Right ventricle myocardium inferior (tissue), 1 donor: ENCODE measurements around the gene TDRD12. TPM values are rescaled to one million over a fixed set of nuclear protein-coding genes. Genes with fewer than 3 reads are reported as not detected.
"Not testable (repeated sequence)": the region's sequence is repeated elsewhere in the genome, so short reads cannot be mapped to it uniquely, and the experiment has no call there.

ENCODE experiments used
- ATAC-seq: fragments of 200-7000 bp; cut with Tn5 transposase; one replicate; pipeline ENCODE4 v1.9.1; 2020; ENCODE audit warnings: mild to moderate bottlenecking, moderate library complexity
- DNase-seq: peaks from one replicate; pipeline ENCODE4 v3.0.0; 2021; ENCODE audit errors: missing footprints
- intact Hi-C: fragments of 100-400 bp; cut with DNase I; formaldehyde crosslinking; loops from one replicate; pipeline ENCODE4 v1.11.0; 2022
- total RNA-seq: library from RNA; stranded (reverse); fragmentation: NEBNext Ultra II Directional; extraction: Animal tissue kit (Norgen Biotek cat#: 25700); gene quantifications from one replicate; pipeline ENCODE4 v1.2.1, GENCODE V29; 2021
- donor health status: DM: no; HTN: yes; CAD: no; lungs with severe emphysema.

Gene TDRD12
- total RNA-seq, 1 donor from 2014 or later, result not detected

DNA sequence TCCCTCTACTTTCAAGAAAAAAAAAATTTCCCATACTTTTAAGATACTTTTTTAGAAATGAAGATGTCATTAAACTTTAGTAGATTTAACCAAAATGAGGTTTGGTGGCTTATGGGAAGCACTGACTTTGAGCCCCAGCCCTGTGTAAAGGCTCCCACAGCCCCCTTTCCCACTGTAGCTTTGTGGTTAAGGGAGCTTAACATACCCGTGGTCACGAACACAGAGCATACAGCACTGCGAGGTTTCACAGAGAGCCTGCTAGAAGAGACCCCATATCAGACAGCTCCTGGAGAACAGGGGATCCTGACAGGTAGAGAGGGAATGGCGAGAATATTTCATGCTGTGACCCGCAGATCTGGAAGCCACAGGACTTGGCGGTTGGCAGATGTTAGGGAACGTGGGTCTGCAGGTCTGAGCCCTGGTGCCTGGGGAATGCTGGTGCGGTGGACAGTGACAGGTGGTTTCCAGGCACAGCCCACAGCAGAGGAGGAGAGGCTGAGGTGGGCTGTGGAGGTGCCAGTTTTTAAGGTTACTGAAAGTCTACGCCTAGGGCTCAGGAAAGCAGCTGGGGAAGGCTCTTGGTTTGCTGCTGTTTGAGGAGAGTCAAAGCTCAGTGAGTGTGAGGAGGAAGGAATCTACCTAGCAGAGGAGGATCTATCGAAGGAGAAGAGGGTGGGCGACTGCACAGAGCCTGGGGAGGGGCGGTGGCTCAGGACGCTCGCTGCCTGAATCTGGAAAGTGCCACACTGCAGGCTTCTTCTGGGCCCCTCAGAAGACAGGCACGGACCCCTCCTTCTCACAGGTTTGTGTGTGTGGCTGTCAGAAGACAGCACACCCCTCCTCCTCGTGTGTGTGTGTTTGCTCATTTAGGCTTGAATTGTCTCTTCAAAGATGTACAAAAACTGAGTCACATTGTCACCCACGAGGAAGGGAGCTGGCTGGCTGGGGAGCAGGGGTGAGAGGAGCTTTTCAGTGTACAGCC is 100.1 kb downstream of the TDRD12 start:
- intact Hi-C loops, result no loop called here
- ATAC-seq (no peak), DNase-seq (no peak)

DNA sequence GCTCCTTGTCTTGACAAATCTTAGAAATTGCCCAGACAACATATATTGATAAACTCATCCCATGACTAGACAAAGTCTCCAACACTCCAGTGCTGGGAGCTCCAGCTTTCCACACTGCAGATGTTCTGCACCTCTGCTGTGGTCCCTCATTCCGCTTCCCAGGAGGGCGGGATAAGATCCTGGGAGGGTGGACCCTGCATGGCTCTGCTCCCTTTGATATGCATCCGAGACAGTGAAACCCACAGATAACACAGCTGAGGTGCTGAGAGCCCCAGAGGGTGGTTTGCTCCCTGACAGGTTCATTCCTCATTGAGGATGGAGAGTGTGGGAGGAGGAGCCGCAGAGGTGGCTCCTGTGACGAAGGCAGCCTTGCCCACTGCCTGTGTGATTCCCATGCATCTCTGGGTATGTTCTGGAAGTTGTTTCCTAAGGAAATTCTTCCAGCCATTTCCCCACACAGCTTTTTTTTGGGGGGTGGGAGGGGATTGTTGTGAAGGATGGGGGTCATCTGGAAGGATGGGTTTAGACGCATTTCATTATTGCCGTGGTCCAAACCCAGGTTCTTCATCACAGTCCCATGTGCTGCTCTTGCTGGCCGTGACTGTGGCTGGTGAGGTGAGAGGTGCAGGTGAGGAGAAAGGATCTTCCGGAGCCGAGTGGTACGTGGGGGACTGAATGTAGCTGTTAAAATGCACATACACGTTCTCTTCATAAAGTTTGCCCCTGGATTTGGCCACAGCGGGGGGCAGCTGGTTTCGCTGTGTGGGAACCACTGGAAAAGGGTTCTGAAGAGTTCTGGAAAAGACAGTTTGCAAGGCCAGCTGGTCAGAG is 103.6 kb downstream of the TDRD12 start:
- ATAC-seq, result no peak
- DNase-seq, result no peak
- intact Hi-C loops, result no loop called here

DNA sequence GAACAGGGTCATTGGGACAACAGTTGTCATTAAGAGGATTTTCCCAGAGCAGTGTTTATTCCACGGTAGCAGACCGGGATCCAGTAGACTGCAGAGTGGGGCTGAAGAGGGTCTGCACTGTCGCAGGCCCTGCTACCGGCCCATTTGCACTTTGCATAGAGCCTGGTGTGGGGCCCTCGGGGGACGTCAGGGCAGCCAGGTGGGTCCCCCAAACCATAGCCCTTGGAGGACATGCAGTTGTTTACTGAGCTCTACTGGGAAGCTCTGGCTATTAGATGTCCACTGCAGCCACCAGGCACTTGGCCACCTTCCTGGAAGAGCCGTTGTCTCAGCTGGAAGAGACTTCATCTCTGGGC is 104.2 kb downstream of the TDRD12 start:
- no peak for ATAC-seq
- intact Hi-C loops, result no loop called here
- DNase-seq, result no peak

DNA sequence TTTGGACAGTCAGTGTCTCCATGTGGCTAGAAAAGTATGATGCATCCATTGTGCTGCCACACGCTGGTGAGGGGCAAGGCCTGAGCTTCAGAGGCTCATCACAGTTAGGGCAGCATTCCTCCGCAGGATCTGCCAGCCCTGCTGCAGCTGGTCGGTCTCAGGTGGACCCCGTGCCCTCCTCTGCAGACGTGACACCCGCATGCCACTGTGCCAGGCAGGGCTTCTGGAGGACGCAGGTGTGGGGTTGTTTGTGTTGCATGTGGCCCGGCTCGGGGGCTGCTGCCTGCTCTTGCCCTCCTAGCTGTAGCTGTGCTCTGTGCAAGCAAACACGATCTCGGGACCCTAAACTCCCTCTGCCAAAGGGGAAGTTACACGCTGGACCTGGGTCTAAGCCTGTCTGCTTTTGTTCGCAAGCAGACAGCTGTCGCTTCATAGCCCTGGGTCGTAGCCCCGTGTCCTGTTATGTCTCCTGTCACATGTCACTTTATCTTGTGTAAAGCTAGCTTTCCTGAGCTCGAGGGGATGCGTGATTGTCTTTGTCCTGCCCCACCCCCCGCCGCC is 104.7 kb downstream of the TDRD12 start:
- ATAC-seq (no peak), DNase-seq (no peak)
- intact Hi-C loops, result no loop called here

DNA sequence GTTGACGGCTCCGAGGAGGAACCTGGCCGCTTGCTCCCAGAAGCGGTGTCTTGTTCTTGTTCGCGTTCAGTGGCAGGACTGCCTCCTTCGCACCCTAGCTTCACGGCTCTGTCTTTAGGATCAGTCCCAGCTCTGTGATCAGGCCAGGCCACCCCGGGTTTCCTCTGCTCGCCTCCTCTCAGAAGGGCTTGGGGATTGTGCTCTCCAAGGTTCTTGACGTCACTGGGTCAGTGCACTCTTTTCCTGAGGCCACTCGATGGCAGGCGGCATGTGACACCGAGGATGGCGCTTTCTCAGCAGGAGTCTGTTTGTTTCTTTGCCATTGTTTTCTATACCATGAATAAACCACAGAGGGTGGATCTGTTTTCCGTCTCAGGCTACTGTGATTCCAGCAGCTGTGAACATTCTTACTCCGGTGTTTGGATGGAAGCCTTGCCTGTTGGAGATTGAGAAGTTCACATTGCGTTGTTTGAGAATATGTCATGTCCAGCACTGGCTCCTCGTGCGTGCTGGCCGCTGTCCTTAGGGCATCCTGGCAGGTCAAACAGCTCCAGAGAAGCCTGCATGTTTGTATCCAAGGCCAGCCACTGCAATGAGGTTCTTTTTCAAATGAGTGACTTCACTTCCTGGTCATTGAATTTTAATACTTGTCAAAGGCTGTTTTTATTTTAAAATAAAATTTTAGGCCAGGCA is 105.5 kb downstream of the TDRD12 start:
- intact Hi-C loops, result no loop called here
- ATAC-seq, result no peak
- no peak for DNase-seq

DNA sequence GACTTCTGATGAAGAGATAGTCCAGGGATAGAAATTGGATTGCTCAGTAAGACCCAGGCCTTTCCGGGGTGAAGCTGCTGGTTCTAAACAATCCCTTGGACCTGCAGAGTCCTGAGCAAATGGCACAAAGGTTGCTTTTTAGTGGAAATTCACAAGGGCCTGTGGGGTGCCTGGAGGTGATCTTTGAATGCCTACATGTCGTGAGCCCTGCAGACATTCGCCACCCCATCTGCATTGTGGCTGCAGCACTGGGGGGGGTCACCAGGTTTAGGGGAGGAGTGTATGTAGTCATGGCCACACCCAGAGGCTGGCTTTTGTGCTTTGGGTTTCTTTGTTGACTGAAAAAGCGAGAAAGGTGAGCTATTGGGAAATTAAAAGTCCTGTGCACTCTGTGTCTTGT is 108.6 kb downstream of the TDRD12 start:
- no peak for ATAC-seq
- intact Hi-C loops, result no loop called here

DNA sequence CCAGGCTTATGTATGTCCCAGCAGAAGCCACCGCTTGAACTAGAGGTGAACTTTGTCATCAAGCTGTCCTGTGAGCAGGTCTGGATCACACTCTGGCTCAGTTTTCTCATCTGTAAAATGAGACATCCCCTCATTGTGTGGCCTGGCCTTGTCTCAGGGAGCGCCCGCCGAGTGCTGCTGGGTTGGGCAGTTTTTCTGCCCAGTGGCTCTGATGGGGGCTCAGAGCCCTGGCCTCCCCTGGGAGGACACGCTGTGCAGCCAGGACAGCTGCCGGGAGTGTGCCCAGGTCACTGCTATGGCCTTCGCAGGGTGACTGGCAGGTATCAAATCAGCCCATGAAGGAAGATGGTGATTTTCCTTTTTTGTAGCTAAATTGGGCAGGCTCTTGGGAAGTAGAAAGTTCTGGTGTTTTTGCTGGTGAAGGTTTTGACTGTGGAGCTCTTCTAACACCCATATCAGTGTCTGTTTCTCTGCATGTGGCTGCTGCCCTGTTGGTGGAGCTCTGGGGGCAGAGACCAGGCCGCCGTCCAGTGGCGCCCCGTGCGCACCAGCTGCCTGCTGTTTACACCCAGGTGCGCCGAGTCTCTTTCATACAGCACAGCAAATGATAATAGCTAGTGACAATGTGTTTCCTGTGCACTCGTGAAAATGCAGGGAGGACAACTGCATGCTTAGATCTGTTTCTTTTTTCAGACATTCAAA is 109.2 kb downstream of the TDRD12 start:
- DNase-seq, result no peak
- intact Hi-C loops, result no loop called here
- ATAC-seq, result no peak

More for the DNA sequence above, 108.6 kb downstream of the TDRD12 start:
- no peak for DNase-seq

DNA sequence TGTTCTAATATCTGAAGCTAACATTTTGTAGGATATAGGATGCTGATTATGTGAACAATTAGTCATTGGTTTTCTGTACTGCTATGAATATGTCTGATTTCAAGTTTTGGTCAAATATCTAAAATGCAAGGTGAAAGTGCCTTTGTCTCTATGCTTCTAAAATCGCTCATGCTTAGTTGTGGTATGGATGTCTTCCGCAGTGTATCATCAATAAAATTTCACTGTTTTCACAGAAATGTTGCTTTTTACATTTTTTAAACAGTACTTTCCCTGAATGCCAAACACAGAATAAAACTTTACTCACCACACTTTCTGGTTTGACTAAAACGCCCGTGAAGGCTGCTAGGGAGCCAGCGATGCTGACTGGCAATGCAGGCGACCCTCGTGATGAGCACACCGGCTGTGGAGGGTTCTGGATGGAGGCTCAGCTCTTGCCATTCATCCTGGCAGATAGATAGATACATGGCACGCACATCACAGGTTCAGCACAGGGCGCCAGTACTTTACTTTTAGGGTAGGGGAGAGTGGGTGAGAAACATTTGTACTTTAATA is 109.9 kb downstream of the TDRD12 start:
- intact Hi-C loops, result no loop called here
- ATAC-seq, result no peak
- DNase-seq, result no peak

DNA sequence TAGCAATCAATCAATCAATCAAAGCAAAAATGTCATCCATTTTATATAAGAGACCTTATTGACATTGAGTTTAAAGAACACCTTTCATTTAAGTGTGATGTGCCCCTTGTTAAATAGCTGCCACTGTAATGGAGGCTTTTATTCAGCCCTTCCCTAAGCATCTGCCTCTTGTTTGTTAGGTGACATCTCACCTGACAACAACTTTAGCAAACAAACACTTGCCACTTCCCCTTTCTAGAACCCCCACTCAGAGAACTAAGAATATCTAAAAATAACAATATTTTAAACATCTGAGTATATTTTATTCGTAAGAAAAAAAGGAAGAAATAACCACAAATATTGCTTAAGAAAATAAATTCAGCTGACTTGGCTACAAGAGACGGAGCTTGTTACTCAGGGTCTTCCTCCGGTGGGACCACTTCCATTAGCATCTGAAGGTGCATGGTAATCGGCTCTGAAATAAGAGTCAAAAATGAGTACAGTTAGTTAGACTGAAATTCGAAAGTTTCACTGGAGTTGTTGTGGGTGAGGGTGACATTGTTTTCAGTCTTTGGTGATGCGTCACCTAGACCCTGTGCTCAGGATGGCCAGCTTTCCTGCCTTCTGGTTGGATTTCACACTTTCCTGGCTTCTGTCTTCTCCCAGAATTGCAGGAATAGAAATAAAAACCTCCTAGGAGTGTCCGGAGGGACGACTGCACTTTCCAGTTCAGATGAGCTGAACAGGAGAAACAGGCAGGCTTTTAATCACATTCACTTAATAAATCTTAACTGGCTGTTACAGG is 110.9 kb downstream of the TDRD12 start:
- ATAC-seq (no peak), DNase-seq (no peak)
- intact Hi-C loops, result no loop called here

DNA sequence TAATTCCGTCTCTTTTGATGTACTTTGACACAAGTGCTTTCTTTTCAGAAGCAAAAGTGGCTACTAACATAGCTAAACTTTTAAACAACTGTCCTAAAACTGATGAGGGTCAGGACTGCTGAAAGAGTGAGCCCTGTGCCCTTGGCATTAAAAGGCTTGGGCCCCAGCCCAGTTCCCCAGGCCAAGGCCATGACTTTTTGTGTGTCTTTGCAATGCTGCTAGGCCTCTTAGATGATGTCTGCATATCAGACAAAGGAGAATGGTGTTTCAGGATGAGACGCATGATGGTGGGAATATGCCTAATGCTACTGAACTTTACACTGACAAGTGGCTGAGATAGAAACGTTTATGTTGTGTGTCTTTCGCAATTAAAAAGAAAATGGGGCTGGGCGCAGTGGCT is 112.0 kb downstream of the TDRD12 start:
- DNase-seq, result no peak
- ATAC-seq, result no peak
- intact Hi-C loops, result no loop called here

DNA sequence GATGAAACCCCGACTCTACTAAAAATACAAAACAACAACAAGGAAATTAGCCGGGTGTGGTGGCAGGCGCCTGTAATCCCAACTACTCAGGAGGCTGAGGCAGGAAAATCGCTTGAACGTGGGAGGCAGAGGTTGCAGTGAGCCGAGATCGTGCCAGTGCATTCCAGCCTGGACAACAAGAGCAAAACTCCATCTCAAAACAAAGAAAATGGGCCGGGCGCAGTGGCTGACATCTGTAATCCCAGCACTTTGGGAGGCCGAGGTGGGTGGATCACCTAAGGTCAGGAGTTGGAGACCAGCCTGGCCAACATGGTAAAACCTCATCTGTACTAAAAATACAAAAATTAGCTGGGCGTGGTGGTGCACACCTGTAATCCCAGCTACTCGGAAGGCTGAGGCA is 112.5 kb downstream of the TDRD12 start:
- intact Hi-C loops, ATAC-seq, DNase-seq: not testable (repeated sequence)

DNA sequence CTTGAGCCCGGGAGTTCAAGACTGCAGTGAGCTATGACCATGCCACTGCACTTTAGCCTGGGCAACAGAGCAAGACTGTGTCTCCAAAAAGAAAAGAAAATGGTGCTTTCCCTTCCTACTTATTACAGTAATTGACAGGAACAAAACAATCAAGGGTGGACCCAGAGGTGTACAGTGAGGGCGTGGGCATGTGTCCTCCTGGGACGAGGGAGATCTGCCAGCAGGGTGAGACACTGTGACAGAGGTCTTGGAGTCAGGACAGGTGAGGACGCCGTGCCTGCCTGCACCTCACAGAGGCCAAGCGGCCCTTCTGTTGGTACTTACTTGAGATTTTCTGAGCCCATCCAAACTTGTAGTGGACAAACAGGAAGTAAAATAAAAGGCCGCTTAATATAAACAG is 113.3 kb downstream of the TDRD12 start:
- ATAC-seq, DNase-seq, intact Hi-C loops: not testable (repeated sequence)

DNA sequence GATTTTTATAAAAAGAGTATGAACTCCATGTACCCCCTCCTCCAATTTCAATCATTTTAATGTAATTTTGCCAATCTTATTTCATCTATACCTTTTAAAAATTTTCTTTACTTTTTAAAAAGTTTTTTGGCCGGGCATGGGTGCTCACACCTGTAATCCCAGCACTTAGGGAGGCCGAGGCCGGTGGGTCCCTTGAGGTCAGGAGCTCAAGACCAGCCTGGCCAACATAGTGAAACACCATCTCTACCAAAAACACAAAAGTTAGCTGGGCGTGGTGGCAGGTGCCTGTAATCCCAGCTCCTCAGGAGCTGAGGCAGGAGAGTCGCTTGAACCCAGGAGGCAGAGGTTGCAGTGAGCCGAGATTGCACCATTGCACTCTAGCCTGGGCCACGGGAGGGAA is 113.8 kb downstream of the TDRD12 start:
- intact Hi-C loops, result not testable (repeated sequence)

DNA sequence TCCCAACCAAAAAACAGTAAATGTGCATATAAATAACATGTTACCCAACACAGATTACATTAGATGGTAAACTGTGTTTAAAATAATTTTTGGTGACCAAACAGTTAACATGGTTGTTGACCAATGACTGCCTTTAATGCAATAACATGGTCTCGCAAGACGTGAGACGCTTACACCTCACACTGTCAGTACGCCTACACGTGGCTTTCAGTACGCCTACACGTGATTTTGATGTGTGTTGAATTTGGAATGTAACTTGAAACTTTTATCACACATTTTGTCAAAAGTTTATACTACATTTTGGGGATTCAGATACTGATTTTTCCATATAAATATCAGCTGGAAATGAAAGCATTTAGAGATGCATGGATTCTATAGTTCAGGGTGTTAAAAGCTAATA is 118.0 kb downstream of the TDRD12 start:
- intact Hi-C loops, result no loop called here
- DNase-seq, result no peak
- ATAC-seq, result no peak

More for the DNA sequence above, 113.8 kb downstream of the TDRD12 start:
- not testable (repeated sequence) for ATAC-seq, DNase-seq

DNA sequence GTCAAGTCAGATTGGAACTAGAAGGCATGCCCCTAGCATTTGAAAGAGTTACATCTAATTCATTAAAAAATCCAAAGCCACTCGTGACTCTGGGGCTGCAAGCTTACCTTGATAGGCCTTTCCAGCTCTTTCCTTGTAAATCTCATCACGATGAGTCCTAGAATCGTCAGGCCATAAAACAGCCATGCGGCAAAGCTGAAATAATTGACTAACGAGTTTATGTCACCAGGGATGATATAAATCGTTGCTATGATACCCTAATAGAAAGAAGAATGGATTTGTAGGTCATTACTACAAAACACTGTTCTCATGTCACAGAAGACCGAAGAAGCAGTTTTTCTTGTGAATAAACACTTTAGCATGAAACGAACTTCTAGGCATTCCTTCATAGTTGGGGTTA is 122.5 kb downstream of the TDRD12 start:
- ATAC-seq, result no peak
- no peak for DNase-seq
- intact Hi-C loops, result no loop called here

DNA sequence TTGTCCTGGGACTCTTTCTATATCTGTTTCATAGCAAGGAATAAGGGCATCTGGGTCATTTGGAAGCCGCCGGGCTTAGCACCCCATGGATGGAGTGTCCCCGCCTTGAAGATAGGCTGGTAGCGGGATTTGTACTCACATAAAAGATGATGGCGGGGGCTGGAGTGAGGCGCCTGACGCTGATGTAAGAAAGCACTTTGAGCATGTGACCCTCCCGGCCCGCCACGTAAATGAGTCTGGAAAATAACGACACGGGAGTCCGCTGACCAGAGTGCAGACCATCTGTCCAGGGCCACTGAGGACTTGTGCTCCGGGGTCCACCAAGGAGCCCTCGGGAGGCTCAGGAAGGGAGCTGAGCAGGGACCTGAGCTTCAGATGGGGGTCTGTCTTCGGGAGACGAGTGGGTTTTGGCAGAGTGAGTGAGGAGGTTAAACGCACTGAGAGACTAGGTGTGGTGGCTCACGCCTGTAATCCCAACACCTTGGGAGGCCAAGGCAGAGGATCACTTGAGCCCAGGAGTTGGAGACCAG is 124.2 kb downstream of the TDRD12 start:
- intact Hi-C loops, result no loop called here
- ATAC-seq (no peak), DNase-seq (no peak)

DNA sequence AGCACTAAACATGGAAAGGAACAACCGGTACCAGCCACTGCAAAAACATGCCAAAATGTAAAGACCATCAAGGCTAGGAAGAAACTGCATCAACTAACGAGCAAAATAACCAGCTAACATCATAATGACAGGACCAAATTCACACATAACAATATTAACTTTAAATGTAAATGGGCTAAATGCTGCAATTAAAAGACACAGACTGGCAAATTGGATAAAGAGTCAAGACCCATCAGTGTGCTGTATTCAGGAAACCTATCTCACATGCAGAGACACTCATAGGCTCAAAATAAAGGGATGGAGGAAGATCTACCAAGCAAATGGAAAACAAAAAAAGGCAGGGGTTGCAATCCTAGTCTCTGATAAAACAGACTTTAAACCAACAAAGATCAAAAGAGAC is 128.5 kb downstream of the TDRD12 start:
- intact Hi-C loops, ATAC-seq, DNase-seq: not testable (repeated sequence)
